A549 (cell line): Measurements from ENCODE around the gene RAPGEF4. TPM values are rescaled to one million over a fixed set of nuclear protein-coding genes. Genes with fewer than 3 reads are reported as not detected.

Experiments
- ATAC-seq, 2 experiments: fragments of 200-7000 bp in 1 of 2; fragments of >200 bp in 1 of 2; cut with Nextera tagmentation in 1 of 2; cut with Tn5 transposase in 1 of 2; 3 replicates each; pipeline versions ENCODE4 v1.8.0 to v1.9.1; 2018 to 2020; ENCODE audit warnings: mild to moderate bottlenecking in 1 of 2, moderate library complexity in 1 of 2
- CTCF ChIA-PET: fragments of 300-600 bp; sonication (Branson Sonifier 250); formaldehyde crosslinking; extraction: SDS; loops from one replicate; lab custom pipeline; 2021; ENCODE audit warnings: antibody characterized with exemption, inconsistent platforms; lab: Yijun Ruan, JAX
- POLR2A ChIA-PET: fragments of 350-600 bp; formaldehyde crosslinking; extraction: SDS; loops from one replicate; lab custom pipeline; 2021; ENCODE audit warnings: antibody characterized with exemption, inconsistent platforms; lab: Yijun Ruan, JAX
- DNase-seq, 2 experiments: peaks; one replicate each; pipeline versions ENCODE4 v3.0.0 to v3.0.0-alpha.2; 2011 to 2016; ENCODE audit warnings: low read depth in 1 of 2, low spot score in 1 of 2
- FAIRE-seq: peaks from 2 replicates; lab custom pipeline; 2011; peaks lifted over from hg19 to GRCh38; lab: Jason Lieb, UNC
- H3K27ac ChIP-seq, 2 experiments: fragments of >200 bp; sonication (Bioruptor Twin); formaldehyde crosslinking; 3 replicates each; pipeline ENCODE4 v1.5.1; 2016 to 2017
- H3K4me1 ChIP-seq: fragments of >200 bp; sonication (Bioruptor Twin); formaldehyde crosslinking; 3 replicates; pipeline ENCODE4 v1.6.1; 2016
- H3K4me2 ChIP-seq: fragments of >200 bp; sonication (Bioruptor Twin); formaldehyde crosslinking; 3 replicates; pipeline ENCODE4 v1.6.1; 2016
- H3K4me3 ChIP-seq: fragments of >200 bp; sonication (Bioruptor Twin); formaldehyde crosslinking; 3 replicates; pipeline ENCODE4 v1.5.1; 2016
- H3K9me3 ChIP-seq: fragments of >200 bp; sonication (Bioruptor Twin); formaldehyde crosslinking; 3 replicates; pipeline ENCODE4 v1.6.1; 2016
- ATOH8 ChIP-seq: fragments of 250-450 bp; sonication (Bioruptor Pico); IDR thresholded peaks from 2 replicates; pipeline ENCODE4 v1.5.0; 2020; ENCODE audit warnings: low read depth, mild to moderate bottlenecking, moderate library complexity
- BHLHE40 ChIP-seq: IDR thresholded peaks from 2 replicates; pipeline ENCODE4 v1.6.1; 2012; ENCODE audit warnings: low read depth, low read length, inconsistent platforms
- CBX2 ChIP-seq: fragments of 200-600 bp; sonication (generic); IDR thresholded peaks from 2 replicates; pipeline ENCODE4 v1.6.1; 2016; ENCODE audit warnings: low read depth, mild to moderate bottlenecking, borderline replicate concordance
- CEBPB ChIP-seq, 2 experiments: fragments of >200 bp in 1 of 2; sonication (Bioruptor Twin) in 1 of 2; formaldehyde crosslinking in 1 of 2; IDR thresholded peaks; 2 replicates each; pipeline ENCODE4 v1.6.1; 2012 to 2016
- E2F6 ChIP-seq: IDR thresholded peaks from 2 replicates; pipeline ENCODE4 v1.6.1; 2012; ENCODE audit warnings: low read depth, borderline replicate concordance
- EHF ChIP-seq: fragments of 250-450 bp; sonication (Bioruptor Pico); IDR thresholded peaks from 2 replicates; pipeline ENCODE4 v1.5.0; 2020; ENCODE audit warnings: mild to moderate bottlenecking
- EHMT2 ChIP-seq: fragments of 200-600 bp; sonication (generic); IDR thresholded peaks from 2 replicates; pipeline ENCODE4 v1.6.1; 2016; ENCODE audit warnings: antibody characterized with exemption, low read depth, mild to moderate bottlenecking, moderate library complexity
- EP300 ChIP-seq, 2 experiments: fragments of >200 bp; sonication (Bioruptor Twin); formaldehyde crosslinking; IDR thresholded peaks; 2 replicates in 1 of 2; 3 replicates in 1 of 2; pipeline ENCODE4 v1.6.1; 2016 to 2017
- FOXS1 ChIP-seq: fragments of 250-450 bp; sonication (Bioruptor Pico); IDR thresholded peaks from 2 replicates; pipeline ENCODE4 v1.5.0; 2020; ENCODE audit warnings: mild to moderate bottlenecking, moderate library complexity
- HEYL ChIP-seq: fragments of 250-450 bp; sonication (Bioruptor Pico); IDR thresholded peaks from 2 replicates; pipeline ENCODE4 v1.8.0; 2021; ENCODE audit warnings: mild to moderate bottlenecking, moderate library complexity
- HOXA7 ChIP-seq: fragments of 250-450 bp; sonication (Bioruptor Pico); IDR thresholded peaks from 2 replicates; pipeline ENCODE4 v1.5.0; 2020; ENCODE audit warnings: mild to moderate bottlenecking, moderate library complexity
- JUN ChIP-seq, 2 experiments: fragments of >200 bp; sonication (Bioruptor Twin); formaldehyde crosslinking; IDR thresholded peaks; 2 replicates in 1 of 2; 3 replicates in 1 of 2; pipeline ENCODE4 v1.6.1; 2016 to 2017
- JUNB ChIP-seq: fragments of >200 bp; sonication (Bioruptor Twin); formaldehyde crosslinking; IDR thresholded peaks from 2 replicates; pipeline ENCODE4 v1.6.1; 2016
- NFE2L2 ChIP-seq: fragments of 150-350 bp; conservative IDR thresholded peaks from 2 replicates; pipeline ENCODE4 v1.6.1; 2014; ENCODE audit warnings: low read length
- POLR2AphosphoS2 ChIP-seq: conservative IDR thresholded peaks from 2 replicates; pipeline ENCODE4 v1.6.1; 2012; ENCODE audit warnings: low read length, improper control_type of control experiment, inconsistent platforms
- RARB ChIP-seq: fragments of 250-450 bp; sonication (Bioruptor Pico); IDR thresholded peaks from 2 replicates; pipeline ENCODE4 v1.8.0; 2021; ENCODE audit warnings: mild to moderate bottlenecking, moderate library complexity
- WGBS: methylation state at CpG from one replicate; pipeline ENCODE4 v1.1.6; 2017; ENCODE audit errors: missing lambda C conversion rate; 5-methylcytosine and 5-hydroxymethylcytosine counted together
- polyA plus RNA-seq, 4 experiments: library from polyadenylated mRNA; depleted of rRNA in 3 of 4; stranded (reverse); fragments of >200 nt; fragmentation: RNase III in 1 of 4; extraction: RNeasy Plus Mini Kit Qiagen cat#74134 plus additional on column Dnase treatment in 1 of 4; gene quantifications; 2 replicates in 3 of 4; 3 replicates in 1 of 4; pipeline ENCODE4 v1.2.3, GENCODE V29; 2011 to 2017
- TF ChIP-seq, protein P1 (sequence below): fragments of 200-600 bp; sonication (generic); IDR thresholded peaks from 2 replicates; pipeline ENCODE4 v1.6.1; 2016; ENCODE audit warnings: antibody characterized with exemption, mild to moderate bottlenecking, moderate library complexity
- TF ChIP-seq, protein P2 (sequence below): IDR thresholded peaks from 2 replicates; pipeline ENCODE4 v1.6.1; 2012

The RAPGEF4 gene
- polyA plus RNA-seq, 2 of the 4 experiments (the other 2 are of a cell fraction), result 0.18 to 1.1 TPM

DNA sequence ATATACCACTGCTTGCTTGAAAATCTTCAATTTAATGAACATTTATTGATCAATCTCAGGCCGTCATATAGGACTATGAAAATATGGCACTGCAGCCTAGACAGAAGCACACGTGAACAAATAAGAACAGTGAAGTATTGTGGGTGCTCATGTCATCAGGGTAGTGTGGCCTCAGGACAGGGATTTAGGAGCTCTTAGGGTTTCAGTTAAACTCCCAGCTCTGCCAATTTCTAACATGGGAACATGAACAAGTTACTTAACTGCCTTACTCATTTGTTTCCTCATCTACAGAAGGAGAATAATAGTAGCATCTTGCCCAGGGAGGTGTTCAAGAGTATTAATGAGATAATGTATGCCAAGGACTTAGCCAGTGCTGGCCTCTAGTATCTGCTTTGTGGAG is 194.0 kb downstream of the RAPGEF4 start:
- no peak for ATAC-seq
- Histone ChIP-seq H3K4me3 (no peak overlapping the region), H3K9me3 (no peaks in the 10 kb centered on the region), H3K4me1 (peaks cover 9% of the 10 kb centered on the region; the same call in 2 of the 3 replicates), H3K4me2 (no peak overlapping the region), H3K27ac (no peak overlapping the region)
- ChIA-PET POLR2A (no interaction called here), CTCF (interaction anchor here (0.6 to 4.7 kb wide), 3 partner anchors 52 to 123 kb away, joined by 4 to 74 read pairs (median 47); no protein-coding TSS in a partner anchor)
- no peak for DNase-seq
- TF ChIP-seq RARB, result no peak
- TF ChIP-seq EHF (CRISPR knock-in tag), result no peak
- no peak for TF ChIP-seq CEBPB (IDR thresholded peaks at IDR 0.05)
- TF ChIP-seq HEYL (CRISPR knock-in tag), result no peak
- TF ChIP-seq POLR2AphosphoS2, result no peak
- no peak for FAIRE-seq
- 82% methylated on average over 2 of the region's 2 CpGs for WGBS

- DNase-seq (no peak), ATAC-seq (no peak), FAIRE-seq (no peak)
- Histone ChIP-seq H3K4me1 (peaks cover 9% of the 10 kb centered on the region; the same call in 2 of the 3 replicates), H3K4me3 (no peak overlapping the region), H3K4me2 (no peak overlapping the region; the same call in 2 of the 3 replicates), H3K9me3 (no peaks in the 10 kb centered on the region), H3K27ac (0 out of 6 replicates have a peak overlapping the region, but pooled peaks of 1 of the 2 experiments have one; percentile 11)
- ChIA-PET POLR2A (interaction anchor here (0.7 kb wide), 1 partner anchor 269 kb away, joined by 5 read pairs; no protein-coding TSS in a partner anchor), CTCF (interaction anchor here (0.6 to 4.7 kb wide), 25 partner anchors 9 to 281 kb away, joined by 3 to 74 read pairs (median 9); no protein-coding TSS in a partner anchor)
- TF ChIP-seq CBX2 (no peak), JUNB (no peak), HOXA7 (CRISPR knock-in tag) (no peak), NFE2L2 (no peak), CEBPB (IDR thresholded peaks at IDR 0.05) (no peak), JUN (IDR thresholded peaks at IDR 0.05) (no peak), HEYL (CRISPR knock-in tag) (no peak), FOXS1 (no peak), E2F6 (no peak), EHMT2 (no peak), EP300 (IDR thresholded peaks at IDR 0.05) (no peak), BHLHE40 (no peak), ATOH8 (CRISPR knock-in tag) (no peak)
- TF ChIP-seq, protein P1, sequence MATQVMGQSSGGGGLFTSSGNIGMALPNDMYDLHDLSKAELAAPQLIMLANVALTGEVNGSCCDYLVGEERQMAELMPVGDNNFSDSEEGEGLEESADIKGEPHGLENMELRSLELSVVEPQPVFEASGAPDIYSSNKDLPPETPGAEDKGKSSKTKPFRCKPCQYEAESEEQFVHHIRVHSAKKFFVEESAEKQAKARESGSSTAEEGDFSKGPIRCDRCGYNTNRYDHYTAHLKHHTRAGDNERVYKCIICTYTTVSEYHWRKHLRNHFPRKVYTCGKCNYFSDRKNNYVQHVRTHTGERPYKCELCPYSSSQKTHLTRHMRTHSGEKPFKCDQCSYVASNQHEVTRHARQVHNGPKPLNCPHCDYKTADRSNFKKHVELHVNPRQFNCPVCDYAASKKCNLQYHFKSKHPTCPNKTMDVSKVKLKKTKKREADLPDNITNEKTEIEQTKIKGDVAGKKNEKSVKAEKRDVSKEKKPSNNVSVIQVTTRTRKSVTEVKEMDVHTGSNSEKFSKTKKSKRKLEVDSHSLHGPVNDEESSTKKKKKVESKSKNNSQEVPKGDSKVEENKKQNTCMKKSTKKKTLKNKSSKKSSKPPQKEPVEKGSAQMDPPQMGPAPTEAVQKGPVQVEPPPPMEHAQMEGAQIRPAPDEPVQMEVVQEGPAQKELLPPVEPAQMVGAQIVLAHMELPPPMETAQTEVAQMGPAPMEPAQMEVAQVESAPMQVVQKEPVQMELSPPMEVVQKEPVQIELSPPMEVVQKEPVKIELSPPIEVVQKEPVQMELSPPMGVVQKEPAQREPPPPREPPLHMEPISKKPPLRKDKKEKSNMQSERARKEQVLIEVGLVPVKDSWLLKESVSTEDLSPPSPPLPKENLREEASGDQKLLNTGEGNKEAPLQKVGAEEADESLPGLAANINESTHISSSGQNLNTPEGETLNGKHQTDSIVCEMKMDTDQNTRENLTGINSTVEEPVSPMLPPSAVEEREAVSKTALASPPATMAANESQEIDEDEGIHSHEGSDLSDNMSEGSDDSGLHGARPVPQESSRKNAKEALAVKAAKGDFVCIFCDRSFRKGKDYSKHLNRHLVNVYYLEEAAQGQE, result no peak
- TF ChIP-seq, protein P2, sequence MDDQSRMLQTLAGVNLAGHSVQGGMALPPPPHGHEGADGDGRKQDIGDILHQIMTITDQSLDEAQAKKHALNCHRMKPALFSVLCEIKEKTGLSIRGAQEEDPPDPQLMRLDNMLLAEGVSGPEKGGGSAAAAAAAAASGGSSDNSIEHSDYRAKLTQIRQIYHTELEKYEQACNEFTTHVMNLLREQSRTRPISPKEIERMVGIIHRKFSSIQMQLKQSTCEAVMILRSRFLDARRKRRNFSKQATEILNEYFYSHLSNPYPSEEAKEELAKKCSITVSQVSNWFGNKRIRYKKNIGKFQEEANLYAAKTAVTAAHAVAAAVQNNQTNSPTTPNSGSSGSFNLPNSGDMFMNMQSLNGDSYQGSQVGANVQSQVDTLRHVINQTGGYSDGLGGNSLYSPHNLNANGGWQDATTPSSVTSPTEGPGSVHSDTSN, result no peak
- 43% methylated on average over 4 of the region's 7 CpGs for WGBS
These were observed 195.2 kb downstream of the RAPGEF4 start for GRCh38 chr2:172930871-172931255.
